Naive B cell (primary cell): ENCODE data around the gene MED27. TPM values are rescaled to one million over a fixed set of nuclear protein-coding genes. Genes with fewer than 3 reads are reported as not detected.
"Not testable (repeated sequence)": the region's sequence is repeated elsewhere in the genome, so short reads cannot be mapped to it uniquely, and the experiment has no call there.

Source experiments
- ATAC-seq, 2 donors: fragments of 150-1000 bp; cut with Tn5 transposase; 2 replicates each; pipeline ENCODE4 v1.10.0; 2021; ENCODE audit warnings: low read depth in 2 of 2, mild to moderate bottlenecking in 2 of 2, moderate library complexity in 2 of 2
- DNase-seq: peaks from one replicate; pipeline ENCODE4 v3.0.0; 2022
- H3K27ac Mint-ChIP-seq, 6 donors: one replicate each; pipeline ENCODE4 v1.8.0; 2020 to 2022; ENCODE audit warnings: mild to moderate bottlenecking in 6 of 6, mixed read lengths in 6 of 6, moderate library complexity in 5 of 6, inconsistent platforms in 2 of 6
- H3K27me3 Mint-ChIP-seq, 3 donors: one replicate each; pipeline ENCODE4 v1.8.0; 2021 to 2022; ENCODE audit warnings: mixed read lengths in 3 of 3, mild to moderate bottlenecking in 1 of 3
- H3K36me3 Mint-ChIP-seq, 2 donors: one replicate each; pipeline ENCODE4 v1.8.0; 2020 to 2022; ENCODE audit warnings: mixed read lengths in 2 of 2, inconsistent platforms in 1 of 2, mild to moderate bottlenecking in 1 of 2
- H3K4me1 Mint-ChIP-seq, 3 donors: one replicate each; pipeline ENCODE4 v1.8.0; 2020 to 2022; ENCODE audit warnings: mixed read lengths in 3 of 3, inconsistent platforms in 1 of 3, mild to moderate bottlenecking in 1 of 3, moderate library complexity in 1 of 3
- H3K4me3 Mint-ChIP-seq, 8 donors: one replicate each; pipeline ENCODE4 v1.8.0; 2020 to 2022; ENCODE audit warnings: mild to moderate bottlenecking in 8 of 8, mixed read lengths in 8 of 8, moderate library complexity in 8 of 8, inconsistent platforms in 2 of 8
- H3K9me3 Mint-ChIP-seq, 7 donors: one replicate each; pipeline ENCODE4 v1.8.0; 2020 to 2022; ENCODE audit warnings: mixed read lengths in 7 of 7, mild to moderate bottlenecking in 5 of 7, inconsistent platforms in 2 of 7, moderate library complexity in 1 of 7
- polyA plus RNA-seq, 6 donors: library from polyadenylated mRNA; unstranded; fragments of 300-500 nt; fragmentation: Illumina TruSeq; gene quantifications; one replicate each; pipeline ENCODE4 v1.2.3, GENCODE V29; 2021; ENCODE audit warnings: low read depth in 6 of 6

The MED27 gene
- polyA plus RNA-seq, 6 donors from 2014 or later, result 33.1 to 76.9 (median 40.5) TPM

DNA sequence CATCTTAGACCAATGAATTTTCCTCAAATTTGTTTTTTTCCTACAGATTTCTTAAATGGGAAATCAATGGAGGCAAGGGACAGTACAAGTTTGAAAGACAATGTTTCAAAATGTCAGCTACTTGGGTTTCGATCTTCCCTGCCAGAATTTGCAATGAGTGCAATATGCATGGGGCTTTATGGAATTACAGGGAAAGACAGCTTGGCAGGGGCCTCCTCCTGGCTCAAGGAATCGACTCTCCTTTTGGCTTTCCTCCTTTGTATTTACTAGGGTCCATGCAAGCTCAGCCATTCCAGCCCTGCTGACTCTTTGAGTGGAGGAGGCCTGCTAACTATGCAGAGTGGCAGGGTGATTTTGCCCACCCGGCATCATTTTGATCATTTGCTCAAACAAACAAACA is 63.2 kb downstream of the MED27 start:
- DNase-seq (no peak), ATAC-seq (no peak)
- Mint-ChIP-seq H3K27ac (no peak overlapping the region), H3K4me3 (no peak overlapping the region), H3K4me1 (peaks cover 2 to 16% (median 14%) of the 10 kb centered on the region in 3 donors), H3K36me3 (peaks cover 11 to 14% of the 10 kb centered on the region in 2 donors), H3K9me3 (no peaks in the 10 kb centered on the region), H3K27me3 (no peaks in the 10 kb centered on the region)

GRCh38 chr9:132015866-132016265 is 63.8 kb downstream of the MED27 start:
- H3K36me3 Mint-ChIP-seq, result peaks cover 11 to 14% of the 10 kb centered on the region in 2 donors
- no peak overlapping the region for H3K4me3 Mint-ChIP-seq
- H3K27ac Mint-ChIP-seq, result peak overlapping the region in 1 of 6 donors; percentile 39
- DNase-seq, result no peak
- no peaks in the 10 kb centered on the region for H3K27me3 Mint-ChIP-seq
- peaks cover 2 to 10% (median 8%) of the 10 kb centered on the region in 3 donors for H3K4me1 Mint-ChIP-seq
- H3K9me3 Mint-ChIP-seq, result no peaks in the 10 kb centered on the region
- no peak for ATAC-seq

DNA sequence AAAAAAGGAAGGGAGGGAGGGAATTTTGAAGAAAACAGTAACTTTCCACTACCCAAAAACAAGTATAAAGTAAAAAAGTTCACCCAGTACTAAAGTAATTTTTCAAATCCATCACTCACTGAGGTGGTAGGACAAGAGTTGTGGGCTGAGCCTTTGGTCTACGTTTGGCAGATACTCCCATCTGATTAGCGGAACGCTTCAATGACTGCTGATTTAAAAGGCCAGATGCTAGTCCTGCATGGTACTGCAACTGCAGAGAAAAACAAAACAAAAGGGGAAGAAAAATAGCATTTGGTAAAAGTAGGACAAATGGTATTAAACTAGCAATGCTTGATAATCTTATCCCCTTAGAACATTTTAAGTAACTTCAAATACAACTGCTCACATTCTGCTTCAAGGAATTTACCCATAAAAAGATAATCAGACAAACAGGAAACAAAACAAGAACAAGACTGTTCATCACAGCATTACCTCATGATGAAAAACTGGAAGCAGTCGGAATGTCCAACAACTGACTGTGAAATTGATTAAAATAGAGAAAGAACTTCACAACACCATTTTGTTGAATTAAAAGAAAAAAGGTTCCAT is 65.4 kb downstream of the MED27 start:
- H3K27ac Mint-ChIP-seq, result peak overlapping the region in 2 of 6 donors; percentile 48 to 61
- H3K4me1 Mint-ChIP-seq, result peaks cover 0 to 4% (median 3%) of the 10 kb centered on the region in 3 donors
- no peak for ATAC-seq
- H3K27me3 Mint-ChIP-seq, result no peaks in the 10 kb centered on the region
- H3K36me3 Mint-ChIP-seq, result peaks cover 11 to 14% of the 10 kb centered on the region in 2 donors
- no peaks in the 10 kb centered on the region for H3K9me3 Mint-ChIP-seq
- H3K4me3 Mint-ChIP-seq, result peak overlapping the region in 1 of 8 donors; percentile 25
- DNase-seq, result no peak

GRCh38 chr9:132012704-132013357 is 66.8 kb downstream of the MED27 start:
- no peaks in the 10 kb centered on the region for H3K27me3 Mint-ChIP-seq
- ATAC-seq (no peak), DNase-seq (no peak)
- peaks cover 11 to 14% of the 10 kb centered on the region in 2 donors for H3K36me3 Mint-ChIP-seq
- no peak overlapping the region for H3K27ac Mint-ChIP-seq
- H3K4me3 Mint-ChIP-seq, result no peak overlapping the region
- no peaks in the 10 kb centered on the region for H3K9me3 Mint-ChIP-seq
- H3K4me1 Mint-ChIP-seq, result peaks cover 0 to 3% (median 0%) of the 10 kb centered on the region in 3 donors

DNA sequence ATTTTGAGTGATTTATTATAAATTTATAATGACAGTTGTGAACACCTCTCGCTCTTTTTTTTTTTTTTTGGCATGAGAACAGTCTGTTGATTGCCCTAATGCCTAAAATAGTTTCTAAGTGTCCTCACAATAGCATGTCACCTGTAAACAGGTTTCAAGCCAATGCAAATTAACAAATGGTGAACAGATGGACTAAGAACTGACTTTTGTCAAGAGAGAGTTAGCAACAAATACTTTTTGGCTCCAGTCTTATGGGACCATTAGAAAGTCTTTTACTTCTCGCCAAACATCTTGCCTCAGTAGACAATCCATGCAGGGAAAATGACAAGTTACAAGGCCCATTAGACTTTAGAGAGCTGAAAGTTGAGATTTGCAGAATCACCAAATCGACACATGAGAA is 67.8 kb downstream of the MED27 start:
- H3K36me3 Mint-ChIP-seq, result peaks cover 11 to 14% of the 10 kb centered on the region in 2 donors

GRCh38 chr9:132011309-132011708 is 68.4 kb downstream of the MED27 start:
- ATAC-seq, result no peak
- Mint-ChIP-seq H3K27me3 (no peaks in the 10 kb centered on the region), H3K4me3 (no peak overlapping the region), H3K9me3 (no peaks in the 10 kb centered on the region), H3K4me1 (peaks cover 0 to 5% (median 0%) of the 10 kb centered on the region in 3 donors), H3K36me3 (peaks cover 11 to 14% of the 10 kb centered on the region in 2 donors), H3K27ac (no peak overlapping the region)
- DNase-seq, result no peak

More for the DNA sequence above, 67.8 kb downstream of the MED27 start:
- Mint-ChIP-seq H3K27me3 (no peaks in the 10 kb centered on the region), H3K27ac (no peak overlapping the region), H3K9me3 (no peaks in the 10 kb centered on the region), H3K4me1 (peaks cover 0 to 6% (median 0%) of the 10 kb centered on the region in 3 donors), H3K4me3 (no peak overlapping the region)
- no peak for DNase-seq
- no peak for ATAC-seq

- H3K4me3 Mint-ChIP-seq, H3K9me3 Mint-ChIP-seq, DNase-seq, H3K27me3 Mint-ChIP-seq, H3K4me1 Mint-ChIP-seq, H3K27ac Mint-ChIP-seq, ATAC-seq: not testable (repeated sequence)
- peaks cover 11 to 14% of the 10 kb centered on the region in 2 donors for H3K36me3 Mint-ChIP-seq
These were observed 69.5 kb downstream of the MED27 start for GRCh38 chr9:132010201-132010600.

GRCh38 chr9:132008855-132009812 is 70.5 kb downstream of the MED27 start:
- ATAC-seq, result no peak
- H3K4me1 Mint-ChIP-seq, result peaks cover 10 to 14% (median 12%) of the 10 kb centered on the region in 3 donors
- no peak overlapping the region for H3K4me3 Mint-ChIP-seq
- no peak overlapping the region for H3K27ac Mint-ChIP-seq
- H3K36me3 Mint-ChIP-seq, result peaks cover 11 to 14% of the 10 kb centered on the region in 2 donors
- H3K27me3 Mint-ChIP-seq, result no peaks in the 10 kb centered on the region
- H3K9me3 Mint-ChIP-seq, result no peaks in the 10 kb centered on the region
- no peak for DNase-seq

DNA sequence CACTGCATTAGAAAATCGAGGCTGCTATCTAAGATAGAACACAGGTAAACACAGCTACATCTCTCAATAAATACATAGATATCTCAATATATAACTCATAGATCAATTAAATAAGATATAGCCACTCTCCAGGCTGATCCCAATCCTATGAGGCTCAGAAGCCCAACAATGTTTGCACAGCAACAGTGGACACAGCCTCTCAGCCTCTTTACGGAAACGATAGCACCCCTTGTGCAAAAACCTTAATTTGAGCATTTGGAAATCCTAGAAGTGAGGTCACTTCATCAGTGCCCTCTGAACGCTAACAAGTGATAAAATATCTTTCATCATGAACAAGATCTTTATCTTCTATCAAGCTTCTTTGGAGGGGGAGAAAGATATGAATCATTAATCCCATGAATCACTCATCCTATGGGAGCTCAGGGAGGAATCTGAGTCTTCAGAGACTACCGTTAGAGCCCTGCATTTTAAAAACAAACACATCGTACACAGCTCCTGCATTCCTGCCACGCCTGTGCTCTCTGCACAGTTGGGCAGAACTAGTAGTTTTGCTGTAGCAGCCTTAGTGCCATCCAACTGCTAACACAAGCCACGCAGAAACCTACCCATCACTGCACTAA is 71.4 kb downstream of the MED27 start:
- H3K9me3 Mint-ChIP-seq, result no peaks in the 10 kb centered on the region
- H3K4me1 Mint-ChIP-seq, result peaks cover 18 to 20% (median 20%) of the 10 kb centered on the region in 3 donors
- H3K27me3 Mint-ChIP-seq, result no peaks in the 10 kb centered on the region
- H3K27ac Mint-ChIP-seq, result no peak overlapping the region
- peaks cover 9 to 11% of the 10 kb centered on the region in 2 donors for H3K36me3 Mint-ChIP-seq
- no peak overlapping the region for H3K4me3 Mint-ChIP-seq
- DNase-seq (no peak), ATAC-seq (no peak)

- peaks cover 1 to 3% of the 10 kb centered on the region in 2 donors for H3K36me3 Mint-ChIP-seq
- no peaks in the 10 kb centered on the region for H3K27me3 Mint-ChIP-seq
- DNase-seq (no peak), ATAC-seq (no peak)
- no peak overlapping the region for H3K4me3 Mint-ChIP-seq
- H3K4me1 Mint-ChIP-seq, result peaks cover 20% of the 10 kb centered on the region in 3 donors
- H3K9me3 Mint-ChIP-seq, result no peaks in the 10 kb centered on the region
- H3K27ac Mint-ChIP-seq, result peak overlapping the region in 1 of 6 donors; percentile 3
These were observed 72.2 kb downstream of the MED27 start for GRCh38 chr9:132007371-132008025.

DNA sequence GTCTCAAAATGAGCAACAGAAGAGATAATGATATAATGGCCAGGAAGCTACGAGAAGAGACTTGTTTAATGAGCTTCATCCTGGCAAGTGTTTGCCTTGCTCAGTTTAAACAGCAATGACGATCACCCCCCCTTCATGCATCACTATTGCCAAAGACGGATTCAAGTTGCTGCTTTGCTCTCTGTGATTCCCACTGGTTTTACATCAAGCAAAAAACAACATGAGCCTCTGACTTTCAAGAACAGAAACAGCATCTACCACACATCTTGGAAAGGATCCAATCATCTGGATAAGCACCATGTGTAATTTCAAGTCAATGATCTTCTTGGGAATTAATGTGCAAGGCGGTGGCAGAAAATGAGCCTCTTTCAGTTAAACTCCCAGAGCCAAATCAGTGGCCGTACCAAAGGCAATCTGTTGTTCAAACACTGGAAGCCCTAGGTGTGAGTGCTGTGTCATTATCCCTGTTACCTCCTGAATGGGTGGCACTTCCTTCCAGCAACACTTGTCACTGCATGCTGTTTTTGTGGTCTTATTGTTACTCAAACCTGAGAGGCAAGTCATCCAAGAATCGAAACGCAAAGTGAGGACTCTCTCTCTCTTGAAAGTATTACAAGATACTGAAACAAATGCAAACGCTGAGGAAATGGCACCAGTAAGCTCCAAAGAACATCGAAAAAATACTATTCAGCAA is 72.8 kb downstream of the MED27 start:
- Mint-ChIP-seq H3K36me3 (peaks cover 0 to 5% of the 10 kb centered on the region in 2 donors), H3K4me3 (no peak overlapping the region), H3K9me3 (no peaks in the 10 kb centered on the region), H3K27me3 (no peaks in the 10 kb centered on the region), H3K4me1 (peaks cover 20% of the 10 kb centered on the region in 3 donors), H3K27ac (no peak overlapping the region)
- ATAC-seq (no peak), DNase-seq (no peak)

GRCh38 chr9:132005899-132006298 is 73.8 kb downstream of the MED27 start:
- H3K9me3 Mint-ChIP-seq, result peaks cover 0 to 2% (median 0%) of the 10 kb centered on the region in 7 donors
- ATAC-seq, result no peak
- no peak overlapping the region for H3K27ac Mint-ChIP-seq
- peaks cover 5 to 8% of the 10 kb centered on the region in 2 donors for H3K36me3 Mint-ChIP-seq
- H3K4me3 Mint-ChIP-seq, result no peak overlapping the region
- H3K4me1 Mint-ChIP-seq, result peaks cover 20 to 23% (median 23%) of the 10 kb centered on the region in 3 donors
- H3K27me3 Mint-ChIP-seq, result no peaks in the 10 kb centered on the region
- DNase-seq, result no peak
